ENCODE data around the gene SRGAP3.
A peak's percentile ranks its signal among the peaks of the same experiment; 100 is the strongest.

The SRGAP3 gene

GRCh38 chr3:9251055-9251786 is 1.8 kb upstream of the SRGAP3 start:
- DNase-seq: no peak

GRCh38 chr3:9250236-9250635 is 790 bp upstream of the SRGAP3 start:
- DNase-seq: no peak

- DNase-seq: peak; percentile 33
These were observed 749 bp downstream of the SRGAP3 start for GRCh38 chr3:9248522-9249271.

GRCh38 chr3:9247941-9248521 is 1.4 kb downstream of the SRGAP3 start:
- no peak for DNase-seq

- no peak for DNase-seq
These were observed 2.0 kb downstream of the SRGAP3 start for GRCh38 chr3:9247361-9247940.

- no peak for DNase-seq
These were observed 3.3 kb downstream of the SRGAP3 start for GRCh38 chr3:9246189-9246588.

GRCh38 chr3:9244495-9245183 is 4.8 kb downstream of the SRGAP3 start:
- DNase-seq: no peak

GRCh38 chr3:9241956-9242355 is 7.5 kb downstream of the SRGAP3 start:
- DNase-seq: no peak

- no peak for DNase-seq
These were observed 9.8 kb downstream of the SRGAP3 start for GRCh38 chr3:9239680-9240079.

GRCh38 chr3:9238721-9239295 is 10.6 kb downstream of the SRGAP3 start:
- DNase-seq: no peak

- no peak for DNase-seq
These were observed 11.2 kb downstream of the SRGAP3 start for GRCh38 chr3:9238276-9238675.

- no peak for DNase-seq
These were observed 15.4 kb downstream of the SRGAP3 start for GRCh38 chr3:9233814-9234600.

GRCh38 chr3:9233101-9233500 is 16.3 kb downstream of the SRGAP3 start:
- DNase-seq: no peak

- no peak for DNase-seq
These were observed 17.5 kb downstream of the SRGAP3 start for GRCh38 chr3:9231937-9232336.

- no peak for DNase-seq
These were observed 18.0 kb downstream of the SRGAP3 start for GRCh38 chr3:9231471-9231870.

- DNase-seq: no peak
These were observed 18.4 kb downstream of the SRGAP3 start for GRCh38 chr3:9231006-9231405.

GRCh38 chr3:9230596-9230995 is 18.9 kb downstream of the SRGAP3 start:
- no peak for DNase-seq

GRCh38 chr3:9229879-9230278 is 19.6 kb downstream of the SRGAP3 start:
- no peak for DNase-seq

- no peak for DNase-seq
These were observed 20.1 kb downstream of the SRGAP3 start for GRCh38 chr3:9229325-9229724.

- DNase-seq: no peak
These were observed 23.1 kb downstream of the SRGAP3 start for GRCh38 chr3:9226326-9226725.

- no peak for DNase-seq
These were observed 24.2 kb downstream of the SRGAP3 start for GRCh38 chr3:9225268-9225667.

GRCh38 chr3:9224490-9224889 is 25.0 kb downstream of the SRGAP3 start:
- DNase-seq: no peak

All from NCI-H748 treated with DMSO at 0.1 percent for 48 hours (cell line).